GM19351 (cell line): ENCODE results near the gene DGKG.

Experiments used
- ATAC-seq: cut with Tn5 transposase; IDR thresholded peaks from one replicate; pipeline ENCODE4 v1.9.1; 2021; ENCODE audit warnings: mild to moderate bottlenecking, moderate library complexity; ENCODE audit not compliant: unreplicated experiment

DGKG gene

DNA sequence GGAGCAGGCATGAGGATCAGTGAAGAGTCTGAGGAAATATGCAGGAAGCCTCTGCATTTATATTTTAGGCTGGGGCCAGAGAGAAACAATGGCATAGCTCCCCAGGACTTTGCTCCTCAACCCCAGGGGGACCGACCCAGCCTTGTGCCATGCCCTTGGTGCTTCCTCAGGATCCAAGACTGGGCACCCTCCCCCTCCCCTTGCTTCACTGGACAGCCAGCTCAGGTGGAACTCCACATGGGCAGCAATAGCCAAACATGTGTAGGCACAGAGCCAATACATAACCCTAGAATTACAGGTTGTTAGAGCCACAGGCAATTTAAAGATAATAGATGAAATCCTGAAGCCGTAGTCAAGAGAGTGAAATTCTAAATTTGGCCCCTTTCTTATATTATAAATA is 180.1 kb downstream of the DGKG start:
- ATAC-seq = no peak

DNA sequence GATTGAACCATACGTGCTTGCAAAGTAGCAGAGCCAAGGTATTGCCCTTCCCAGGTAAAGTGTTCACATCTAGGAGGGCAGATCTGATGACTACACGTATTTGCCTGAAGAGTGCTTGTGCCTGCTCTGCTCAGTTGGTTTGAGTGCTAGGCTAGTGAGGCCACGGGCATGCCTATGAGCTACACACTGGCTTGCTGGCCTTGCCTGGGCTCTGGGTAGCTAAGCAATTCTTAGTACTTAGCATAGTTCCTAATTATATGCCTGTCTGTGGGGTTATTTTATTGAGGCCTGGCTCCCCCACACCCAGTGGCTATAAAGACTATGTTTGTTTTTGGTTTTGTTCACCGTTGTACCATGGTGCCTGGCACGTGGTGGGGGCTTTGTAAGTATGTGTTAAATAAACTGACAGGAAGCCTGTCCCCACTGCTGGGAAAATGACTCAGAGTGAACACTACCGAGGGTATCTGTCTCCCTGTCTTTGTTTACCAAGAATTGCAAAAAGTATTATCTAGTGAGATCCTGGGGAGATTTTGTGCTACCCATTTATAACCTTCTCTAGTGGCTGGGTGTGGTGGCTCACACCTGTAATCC is 181.0 kb downstream of the DGKG start:
- no peak for ATAC-seq

DNA sequence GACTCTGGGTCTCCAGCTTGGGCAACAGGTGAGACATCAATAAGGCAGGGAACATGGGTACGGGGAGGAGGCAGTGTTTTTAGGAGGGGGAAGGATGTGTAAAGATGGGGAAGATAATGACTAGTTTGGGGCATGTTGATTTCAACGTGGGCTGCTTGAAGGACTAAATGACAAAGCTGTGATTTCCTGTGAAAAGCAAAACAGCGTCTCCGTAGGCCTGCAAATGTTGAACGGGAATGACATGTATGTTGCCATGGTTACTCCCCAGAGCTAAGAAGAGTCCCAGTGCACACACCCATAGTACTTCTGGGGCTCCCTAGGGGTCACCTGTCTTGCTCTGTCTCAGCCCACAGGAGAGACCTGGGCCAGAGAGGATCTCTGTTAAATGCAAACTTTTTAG is 181.9 kb downstream of the DGKG start:
- ATAC-seq = no peak

DNA sequence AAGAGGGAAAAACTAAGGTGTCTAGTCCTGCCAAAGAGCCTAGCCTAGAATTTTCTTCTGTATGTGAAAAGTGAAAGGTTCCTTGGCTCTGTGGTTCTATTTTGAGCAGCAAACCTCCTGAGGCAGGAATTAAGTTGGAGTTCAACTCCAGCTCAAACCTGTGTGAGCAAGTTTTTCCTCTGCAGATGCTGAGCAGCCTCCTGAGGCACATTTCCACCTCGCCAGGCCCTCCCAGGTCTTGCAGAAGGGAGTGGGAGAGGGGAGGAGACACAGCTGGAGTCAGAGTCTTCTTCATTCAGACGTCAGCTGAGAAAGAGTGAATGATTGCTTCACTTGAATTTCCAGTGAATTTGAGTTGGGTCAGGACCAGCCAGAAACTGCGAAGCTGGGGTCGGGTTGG is 183.6 kb downstream of the DGKG start:
- no peak for ATAC-seq

DNA sequence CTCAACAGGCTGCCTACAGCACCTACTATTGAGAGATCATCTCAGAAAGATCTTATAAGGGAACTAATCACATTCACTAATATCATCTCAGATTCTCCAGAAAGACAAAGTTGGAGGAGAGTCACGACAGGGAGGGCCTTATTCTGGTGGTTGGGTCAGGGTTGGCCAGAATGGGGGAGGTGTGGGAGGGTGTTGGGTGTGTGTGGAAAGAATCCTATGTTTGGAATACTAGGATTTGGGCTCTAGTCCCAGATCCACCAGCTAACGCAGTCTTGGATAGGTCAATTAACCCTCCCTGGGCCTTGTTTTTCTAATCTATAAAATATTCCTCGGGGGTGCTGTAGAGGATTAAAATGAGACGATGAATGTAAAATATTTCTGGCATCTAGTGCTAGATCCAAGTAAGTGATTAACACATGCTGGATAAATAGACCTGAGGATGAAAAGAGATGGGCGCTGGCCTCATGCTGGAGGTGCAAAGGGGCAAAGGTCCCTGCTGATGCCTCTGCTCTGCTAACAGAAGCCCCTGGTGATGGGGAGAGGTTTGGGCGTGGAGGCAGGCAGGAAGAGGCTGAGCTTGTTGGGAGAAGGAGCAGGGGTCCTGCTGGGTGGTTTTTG is 185.6 kb downstream of the DGKG start:
- ATAC-seq = no peak

DNA sequence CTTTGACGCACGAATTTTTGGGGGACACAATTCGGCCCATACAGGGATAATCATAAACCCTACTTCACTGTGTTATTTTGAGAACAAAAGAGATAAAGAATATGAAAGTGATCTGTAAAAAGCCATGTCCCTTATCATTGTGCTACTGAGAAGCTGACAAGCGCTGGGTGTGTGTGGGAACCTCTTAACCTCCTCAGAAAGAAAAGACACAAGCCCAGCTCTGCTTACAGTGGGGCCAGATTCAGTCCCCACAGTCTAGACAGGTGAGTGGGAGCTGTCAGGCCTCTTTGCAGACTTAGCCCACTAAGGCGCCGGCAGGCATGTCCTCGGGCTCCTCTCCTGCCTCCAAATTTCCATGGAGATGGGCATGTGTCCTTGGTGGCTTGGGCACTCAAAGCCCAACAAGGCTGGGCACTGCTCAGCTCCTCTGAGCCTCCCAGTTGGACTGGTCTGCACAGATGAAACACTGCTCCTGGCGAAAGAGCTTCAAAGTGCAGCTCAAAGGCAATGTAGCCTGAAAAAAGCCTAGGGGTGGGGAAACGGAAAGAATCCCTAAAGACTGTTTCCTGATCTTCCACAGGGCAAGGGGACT is 188.7 kb downstream of the DGKG start:
- ATAC-seq = no peak

DNA sequence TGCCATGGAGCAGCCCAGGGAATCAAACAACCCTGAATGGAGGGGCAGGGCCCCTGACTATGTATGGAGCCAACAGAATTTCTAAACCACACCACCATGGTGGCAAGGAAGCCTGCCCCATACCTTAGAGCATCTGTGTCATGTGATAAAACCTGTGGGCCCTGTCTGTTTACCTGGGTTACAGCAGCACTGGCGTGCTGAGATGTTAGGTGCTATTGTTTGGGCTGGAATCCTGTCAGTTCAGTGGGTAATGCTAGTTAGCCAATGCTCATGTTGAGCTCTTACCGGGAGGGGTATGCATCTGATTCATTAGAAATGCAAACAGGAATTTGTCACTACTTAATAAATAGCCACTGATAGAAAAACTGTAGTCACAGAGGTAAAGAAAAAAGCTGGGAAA is 189.7 kb downstream of the DGKG start:
- no peak for ATAC-seq

DNA sequence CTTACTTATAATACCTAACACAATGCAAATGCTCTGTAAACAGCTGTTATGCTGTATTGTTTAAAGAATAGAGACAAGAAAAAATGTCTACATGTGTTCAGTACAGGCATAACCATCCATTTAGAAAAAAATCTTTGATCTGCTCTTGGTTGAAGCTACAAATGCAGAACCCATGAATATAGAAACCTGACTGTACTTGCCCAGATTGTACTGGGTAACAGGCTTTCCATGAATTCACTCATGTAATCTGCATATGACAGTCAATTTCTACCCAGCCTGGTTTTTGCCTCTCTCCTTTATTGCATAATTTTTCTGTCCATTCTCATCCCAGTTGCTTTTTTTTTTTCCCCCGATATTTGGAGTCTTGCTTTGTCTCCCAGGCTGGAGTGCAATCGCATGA is 190.5 kb downstream of the DGKG start:
- no peak for ATAC-seq

DNA sequence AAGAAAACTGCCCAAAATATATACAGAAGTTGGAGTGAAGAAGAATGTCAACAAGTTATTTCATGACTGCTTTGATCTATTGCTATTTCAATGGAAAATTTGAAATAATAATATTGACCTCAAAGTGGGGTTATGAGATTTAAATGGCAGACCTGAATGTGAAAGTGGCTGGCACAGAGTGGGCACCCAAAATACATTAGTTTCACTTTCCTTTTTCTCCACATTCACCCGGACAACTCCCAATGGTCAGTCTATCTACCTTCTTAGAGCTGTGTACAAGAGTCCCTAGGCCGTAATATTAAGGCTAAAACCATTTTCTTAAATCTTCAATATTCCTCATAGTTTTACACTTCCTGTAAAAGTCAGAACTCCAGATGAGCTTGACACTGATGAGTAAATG is 191.5 kb downstream of the DGKG start:
- no peak for ATAC-seq

DNA sequence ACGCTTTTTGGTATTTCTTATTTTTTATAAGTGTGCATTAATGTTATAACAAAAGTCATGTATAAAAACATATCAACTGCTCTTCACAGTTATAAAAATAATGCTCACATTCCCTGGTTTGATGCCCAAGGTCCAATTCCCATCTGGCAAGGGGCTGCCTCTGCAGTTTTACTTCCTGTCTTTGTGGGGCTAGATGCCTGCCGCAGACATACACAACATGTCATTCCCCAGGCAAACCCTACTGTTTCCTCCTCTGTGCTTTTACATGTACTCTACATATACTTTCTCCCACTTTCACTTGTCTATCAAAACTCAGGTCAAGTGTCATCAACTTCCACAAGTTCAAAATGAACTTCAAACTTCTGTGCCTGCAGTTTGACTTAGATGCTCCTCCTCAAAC is 192.7 kb downstream of the DGKG start:
- no peak for ATAC-seq

DNA sequence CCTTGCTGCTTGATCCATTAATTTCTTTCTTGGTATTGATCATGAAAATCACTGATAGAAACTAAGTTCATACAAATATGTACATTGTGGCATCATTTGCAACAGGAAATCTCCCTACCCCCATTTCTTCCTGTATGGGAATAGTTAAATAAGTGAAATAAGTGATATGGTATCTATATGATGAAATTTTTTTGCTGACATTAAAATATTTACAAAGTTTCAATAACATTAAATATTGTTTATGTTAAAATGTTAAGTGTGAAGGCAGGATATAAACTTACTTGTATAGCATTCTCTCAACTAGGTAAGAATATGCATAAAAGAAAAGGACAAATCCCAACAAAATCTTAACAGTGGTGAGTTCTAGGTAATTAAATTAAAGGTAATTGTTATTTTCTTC is 193.1 kb downstream of the DGKG start:
- no peak for ATAC-seq

DNA sequence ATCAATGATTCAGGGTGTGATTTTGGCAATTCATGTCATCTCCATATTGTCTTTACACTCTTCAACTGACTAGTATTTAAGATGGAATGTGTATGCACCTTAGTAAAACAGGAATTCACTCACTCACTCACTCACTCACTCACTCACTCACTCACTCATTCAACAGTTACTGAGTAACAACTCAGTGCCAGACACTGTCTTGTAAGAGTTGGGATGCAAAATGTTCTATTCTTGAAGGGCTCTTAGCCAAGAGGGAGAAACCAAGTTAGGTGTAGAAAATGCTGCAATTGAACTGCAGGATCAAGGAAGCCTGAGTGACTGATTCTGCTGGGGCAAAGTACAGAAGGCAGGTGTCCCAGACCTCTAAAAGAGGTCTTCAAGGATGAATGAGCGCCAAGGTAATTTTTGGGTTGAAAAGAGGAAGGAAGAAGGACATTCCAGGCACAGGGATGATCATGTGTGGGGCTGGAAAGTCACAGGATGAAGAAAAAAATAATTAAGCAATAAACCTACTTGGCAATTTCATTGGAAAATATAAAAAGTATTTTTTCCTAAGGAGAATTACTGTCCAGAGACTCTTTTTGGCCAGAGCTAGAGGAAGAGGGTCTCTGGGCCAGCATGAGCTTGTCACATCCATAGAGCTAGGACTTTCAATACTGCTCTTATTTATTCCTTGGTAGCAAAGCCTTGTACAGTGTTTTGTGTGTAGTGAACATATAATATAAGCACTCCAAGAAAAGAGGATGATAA is 194.2 kb downstream of the DGKG start:
- no peak for ATAC-seq

DNA sequence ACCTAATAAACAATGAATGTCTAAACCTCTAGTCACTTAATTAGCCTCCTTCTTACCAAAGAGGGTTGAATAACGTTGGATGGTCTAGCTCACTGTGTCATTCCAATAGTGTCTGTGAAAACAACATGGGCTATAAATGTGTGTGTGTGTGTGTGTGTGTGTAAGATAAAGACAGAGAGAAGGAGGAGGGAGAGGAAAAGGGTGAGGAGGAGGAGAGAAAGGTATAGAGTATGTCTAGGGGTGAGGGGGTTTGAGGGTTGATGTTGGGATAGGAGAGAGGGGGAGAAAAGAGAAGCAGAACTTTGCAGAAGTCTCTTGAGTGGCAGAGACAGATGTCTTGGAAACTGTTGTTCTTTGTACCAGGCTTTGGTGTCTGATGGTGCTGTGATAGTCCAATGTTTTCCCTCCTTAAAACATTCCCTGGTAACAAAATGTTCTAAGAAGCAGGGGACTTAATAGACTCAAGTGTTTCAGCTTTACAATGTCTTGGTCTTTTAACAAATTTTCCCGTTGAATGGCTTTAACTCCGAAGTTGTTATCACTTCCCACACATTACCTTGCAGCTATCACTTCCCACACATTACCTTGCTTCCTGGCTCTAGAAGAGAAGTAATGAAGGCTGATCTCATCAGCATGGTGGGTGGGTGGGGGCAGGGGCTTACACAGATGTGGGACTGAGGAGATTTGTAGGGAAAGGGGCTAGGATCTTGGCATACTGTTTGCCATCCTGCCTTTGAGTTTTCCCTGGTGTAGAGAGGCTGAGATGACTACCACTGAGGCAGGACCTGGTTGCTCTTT is 195.3 kb downstream of the DGKG start:
- ATAC-seq = no peak

DNA sequence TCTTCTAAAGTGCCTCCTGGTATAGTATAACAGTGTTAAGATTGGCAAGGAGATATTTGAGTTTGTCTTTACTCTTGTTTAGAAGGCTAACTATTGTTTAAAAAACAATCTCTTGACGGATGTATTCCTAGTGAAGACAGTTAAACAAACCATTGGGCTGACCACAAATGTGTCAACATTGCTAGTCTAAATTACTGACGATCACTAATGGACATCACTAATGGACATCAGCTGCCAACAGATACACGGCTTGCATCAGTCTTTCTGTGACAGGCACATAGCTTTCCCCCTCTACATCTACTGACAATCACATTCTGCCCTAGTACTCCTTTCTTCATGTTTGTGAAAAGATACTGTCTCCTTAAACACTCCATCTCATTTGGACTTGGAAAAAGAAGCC is 196.0 kb downstream of the DGKG start:
- no peak for ATAC-seq

DNA sequence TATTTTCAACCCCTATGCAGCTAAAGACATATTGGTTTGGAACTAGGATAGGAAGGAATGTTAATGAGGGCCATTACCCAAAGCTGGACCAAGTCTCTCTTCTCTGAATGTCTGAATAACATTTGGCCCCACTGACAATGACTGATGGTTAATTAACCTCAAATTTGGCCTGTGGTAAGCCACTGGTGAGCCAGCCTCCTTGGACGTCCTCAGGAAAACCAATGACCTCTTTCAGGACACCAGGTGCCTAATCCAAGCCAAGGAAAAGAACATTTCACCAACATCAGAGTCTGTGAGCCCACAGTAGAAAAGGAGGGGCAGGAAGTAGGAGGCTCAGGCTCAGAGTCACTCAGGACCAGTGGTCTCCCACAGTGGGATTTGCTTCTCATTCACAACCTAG is 196.7 kb downstream of the DGKG start:
- ATAC-seq = no peak

DNA sequence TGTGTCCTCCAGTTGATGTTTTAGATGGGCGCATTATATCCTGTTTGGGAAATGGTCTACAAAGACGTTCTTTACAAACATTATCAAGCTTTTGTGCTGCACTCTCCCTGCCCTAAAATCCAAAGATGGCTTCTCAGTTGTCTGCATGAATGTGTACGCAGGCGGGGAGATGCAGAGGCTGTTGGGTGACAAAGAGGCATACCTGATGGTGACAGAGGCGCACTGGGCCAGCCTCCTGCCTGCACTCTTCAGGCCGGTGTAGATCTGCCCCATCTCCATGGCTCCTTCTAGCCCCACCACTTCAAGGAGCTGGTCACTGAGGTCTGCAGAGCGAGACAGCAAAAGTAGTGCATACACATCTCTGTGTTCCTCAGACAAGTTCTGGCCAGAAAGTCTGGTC is 197.3 kb downstream of the DGKG start:
- ATAC-seq = no peak

DNA sequence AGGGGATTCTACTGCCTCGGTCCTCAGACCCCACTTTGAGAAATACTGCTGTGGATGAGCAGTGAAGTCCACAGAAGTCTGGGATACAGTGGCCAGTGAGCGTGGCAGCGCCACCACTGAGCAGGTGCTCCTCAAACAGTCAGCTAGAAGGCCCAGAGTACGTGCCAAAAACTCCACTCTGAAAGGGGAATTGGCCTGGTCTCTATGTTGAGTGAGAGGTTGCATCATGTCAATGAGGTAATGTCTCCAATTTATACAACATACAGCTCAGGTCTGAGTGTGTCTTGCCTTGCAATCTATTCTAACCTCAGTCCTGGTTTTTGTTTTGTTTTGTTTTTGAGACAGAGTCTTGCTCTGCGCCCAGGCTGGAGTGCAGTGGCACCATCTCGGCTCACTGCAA is 199.8 kb downstream of the DGKG start:
- peak; percentile 82 for ATAC-seq

DNA sequence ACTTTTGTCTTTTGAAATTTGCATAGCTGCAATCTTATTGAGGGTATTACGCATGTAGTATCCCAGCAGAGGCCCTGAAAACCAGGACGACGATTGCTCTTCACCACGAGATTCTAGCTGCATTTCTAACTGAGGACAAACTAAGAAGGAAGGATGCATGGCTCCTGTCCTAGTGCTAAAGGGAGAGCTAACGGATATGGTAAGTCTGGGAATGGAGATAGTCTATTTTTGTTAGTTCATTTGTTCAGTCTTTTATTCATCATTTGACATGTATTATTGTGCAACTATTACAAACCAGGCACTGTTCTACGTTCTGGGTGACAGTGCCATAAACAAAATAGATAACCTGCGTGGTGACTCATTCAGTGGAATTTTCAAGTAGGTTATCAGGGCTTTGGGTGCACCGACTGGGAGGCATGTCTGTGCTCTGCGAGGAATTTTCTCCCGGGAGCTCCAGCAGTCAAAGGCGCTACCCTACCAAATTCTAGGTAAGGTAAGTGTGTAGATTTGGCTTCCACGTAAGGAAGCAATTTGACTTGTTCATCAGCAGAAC is 201.3 kb downstream of the DGKG start:
- no peak for ATAC-seq

DNA sequence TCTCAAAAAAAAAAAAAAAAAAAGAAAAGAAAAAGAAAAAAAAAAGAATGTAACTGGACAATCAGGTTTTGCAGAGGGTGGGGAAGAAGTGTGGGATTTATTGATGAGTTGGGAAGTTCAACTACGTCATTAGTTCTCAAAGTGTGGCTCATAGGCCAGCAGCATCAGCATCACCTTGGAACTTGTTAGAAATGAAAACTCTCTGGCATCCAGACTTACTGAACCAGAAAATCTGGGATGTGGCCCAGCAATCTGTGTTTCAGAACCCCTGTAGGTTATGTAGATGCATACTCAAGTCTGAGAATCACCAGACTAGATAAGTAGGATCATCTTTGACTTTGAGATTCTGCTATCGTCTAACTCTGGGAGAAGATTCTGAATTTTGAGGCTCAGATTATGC is 207.4 kb downstream of the DGKG start:
- ATAC-seq = no peak

DNA sequence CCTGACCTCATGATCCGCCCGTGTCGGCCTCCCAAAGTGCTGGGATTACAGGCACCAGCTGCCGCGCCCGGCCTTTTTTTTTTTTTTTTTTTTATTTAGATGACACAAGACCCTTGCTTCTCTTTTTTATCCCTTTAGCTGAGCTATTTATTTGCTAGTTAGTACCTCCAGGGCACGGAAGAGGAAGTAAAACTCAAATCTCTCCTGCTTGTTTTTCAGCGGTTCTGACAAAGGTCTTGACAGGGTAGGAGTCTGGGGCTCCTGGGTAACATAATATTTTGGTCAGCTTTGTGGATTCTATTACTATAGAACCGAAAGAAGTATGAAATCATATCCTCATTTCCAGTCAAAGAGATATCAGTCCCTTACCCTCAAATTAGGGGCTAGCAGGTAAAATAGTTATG is 209.1 kb downstream of the DGKG start:
- peak; percentile 85 for ATAC-seq

DNA sequence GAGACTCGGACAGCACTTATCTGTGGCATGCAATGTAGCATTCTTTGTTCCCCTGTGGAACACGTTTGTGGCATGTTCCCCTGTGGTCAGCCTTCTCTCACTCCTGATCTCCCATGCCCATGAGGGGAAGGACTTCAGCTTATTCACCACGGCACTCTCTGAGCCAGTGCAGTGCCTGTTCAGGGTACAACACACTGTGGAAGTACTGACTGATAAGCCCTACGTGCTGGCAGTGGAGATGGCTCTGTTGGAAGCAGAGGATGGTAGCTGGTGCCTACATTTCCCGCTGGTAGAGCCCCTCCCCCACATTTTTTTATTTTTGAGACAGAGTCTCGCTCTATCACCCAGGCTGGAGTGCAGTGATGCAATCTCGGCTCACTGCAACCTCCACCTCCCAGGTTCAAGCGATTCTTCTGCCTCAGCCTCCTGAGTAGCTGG is 209.7 kb downstream of the DGKG start:
- peak; percentile 24 for ATAC-seq
